ENCODE measurements around the gene MIA3.
"Not testable (repeated sequence)": the region's sequence is repeated elsewhere in the genome, so short reads cannot be mapped to it uniquely, and the experiment has no call there.

Gene MIA3

GRCh38 chr1:222618001-222618879 is at the start of gene MIA3:
Gene MIA3 (plus strand): TSS chr1:222618097. CDS start chr1:222618111, 14 bp downstream.
- no peak for DNase-seq

GRCh38 chr1:222570837-222571236 is 47.1 kb upstream of the MIA3 start:
- DNase-seq = no peak

- no peak for DNase-seq
These were observed 38.6 kb upstream of the MIA3 start for GRCh38 chr1:222579316-222579715.

- DNase-seq = no peak
These were observed 35.7 kb upstream of the MIA3 start for GRCh38 chr1:222582099-222582774.

- DNase-seq = no peak
These were observed 34.8 kb upstream of the MIA3 start for GRCh38 chr1:222583079-222583478.

- no peak for DNase-seq
These were observed 31.1 kb upstream of the MIA3 start for GRCh38 chr1:222586842-222587241.

GRCh38 chr1:222588135-222588534 is 29.8 kb upstream of the MIA3 start:
- DNase-seq = no peak

GRCh38 chr1:222589462-222590302 is 28.2 kb upstream of the MIA3 start, which contains the start of gene TAF1A:
Gene TAF1A (minus strand): TSS chr1:222589933.
- DNase-seq = peak; percentile 80

GRCh38 chr1:222592171-222592570 is 25.7 kb upstream of the MIA3 start:
- DNase-seq = no peak

GRCh38 chr1:222594789-222595188 is 23.1 kb upstream of the MIA3 start:
- no peak for DNase-seq

- DNase-seq = no peak
These were observed 21.2 kb upstream of the MIA3 start for GRCh38 chr1:222596696-222597095.

- no peak for DNase-seq
These were observed 17.6 kb upstream of the MIA3 start for GRCh38 chr1:222600281-222600680.

- DNase-seq = no peak
These were observed 16.6 kb upstream of the MIA3 start for GRCh38 chr1:222601257-222601656.

- DNase-seq = no peak
These were observed 11.1 kb upstream of the MIA3 start for GRCh38 chr1:222606757-222607156.

GRCh38 chr1:222609111-222609510 is 8.8 kb upstream of the MIA3 start:
- not testable (repeated sequence) for DNase-seq

GRCh38 chr1:222610728-222611127 is 7.2 kb upstream of the MIA3 start:
- no peak for DNase-seq

GRCh38 chr1:222613627-222614026 is 4.3 kb upstream of the MIA3 start:
- no peak for DNase-seq

GRCh38 chr1:222616525-222616924 is 1.4 kb upstream of the MIA3 start:
- no peak for DNase-seq

GRCh38 chr1:222617367-222617951 is 438 bp upstream of the MIA3 start:
- peak; percentile 87 for DNase-seq

- no peak for DNase-seq
These were observed 1.1 kb downstream of the MIA3 start for GRCh38 chr1:222618880-222619596.

- no peak for DNase-seq
These were observed 2.7 kb downstream of the MIA3 start for GRCh38 chr1:222620566-222620965.

- no peak for DNase-seq
These were observed 4.9 kb downstream of the MIA3 start for GRCh38 chr1:222622765-222623164.
